Endothelial cell of hepatic sinusoid (primary cell): ENCODE data around the gene METTL1.
"Not testable (repeated sequence)": the region's sequence is repeated elsewhere in the genome, so short reads cannot be mapped to it uniquely, and the experiment has no call there.

Source experiments
- in situ Hi-C: cut with HindIII; loops from 2 replicates; pipeline ENCODE4 v1.10.0; 2017; ENCODE audit warnings: low sequenced_read_pairs

The METTL1 gene

GRCh38 chr12:57726151-57726883 is 45.6 kb downstream of the METTL1 start:
- in situ Hi-C loops = no loop called here

- in situ Hi-C loops = no loop called here
These were observed 46.1 kb downstream of the METTL1 start for GRCh38 chr12:57725851-57726150.

GRCh38 chr12:57724936-57725740 is 46.8 kb downstream of the METTL1 start:
- in situ Hi-C loops = no loop called here

GRCh38 chr12:57724003-57724935 is 47.6 kb downstream of the METTL1 start:
- in situ Hi-C loops = no loop called here

DNA sequence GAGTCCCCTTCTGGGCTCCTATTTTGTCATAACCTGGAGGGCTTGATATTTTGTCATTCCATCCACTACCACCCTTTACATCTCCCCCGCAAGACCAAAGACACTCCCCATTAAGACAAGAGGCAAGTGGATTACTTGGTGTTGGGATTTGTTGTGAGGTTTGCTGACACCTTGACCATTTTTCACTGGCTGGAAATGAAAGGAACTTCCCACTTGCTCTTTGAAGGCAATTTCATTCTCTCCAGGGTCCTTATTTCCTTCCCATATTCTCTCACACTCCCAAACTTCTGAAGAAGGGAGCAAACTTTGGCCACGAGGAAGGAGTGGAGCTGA is 48.3 kb downstream of the METTL1 start:
- in situ Hi-C loops = no loop called here

GRCh38 chr12:57722716-57723629 is 48.9 kb downstream of the METTL1 start:
- in situ Hi-C loops = no loop called here

DNA sequence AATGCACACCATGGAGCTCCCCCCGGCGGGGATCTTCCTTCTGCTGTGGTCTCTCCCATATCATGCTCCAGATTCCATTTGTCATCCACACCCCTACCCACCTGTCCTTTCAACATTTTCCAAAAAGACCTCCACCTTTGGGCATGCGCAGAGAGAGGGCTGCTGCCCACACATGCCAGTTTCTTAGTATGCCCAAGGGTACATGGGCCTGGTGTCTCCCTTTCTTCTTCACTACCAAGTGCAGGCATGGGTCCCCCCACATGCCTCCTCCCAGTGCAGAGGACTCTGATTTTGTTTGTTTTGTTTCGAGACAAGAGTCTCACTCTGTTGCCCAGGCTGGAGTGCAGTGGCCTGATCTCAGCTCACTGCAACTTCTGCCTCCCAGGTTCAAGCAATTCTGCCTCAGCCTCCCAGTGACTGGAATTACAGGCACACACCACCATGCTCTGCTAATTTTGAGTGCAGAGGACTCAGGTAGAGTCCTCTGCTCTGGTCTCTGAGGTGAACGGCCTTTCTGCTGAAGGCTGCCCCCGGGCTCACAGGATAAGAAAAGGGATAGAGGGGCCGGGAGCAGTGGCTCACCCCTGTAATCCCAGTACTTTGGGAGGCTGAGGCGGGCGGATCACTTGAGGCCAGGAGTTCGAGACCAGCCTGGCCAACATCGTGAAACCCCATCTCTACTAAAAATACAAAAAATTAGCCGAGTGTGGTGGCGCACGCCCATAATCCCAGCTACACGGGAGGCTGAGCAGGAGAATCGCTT is 49.9 kb downstream of the METTL1 start:
- in situ Hi-C loops = not testable (repeated sequence)

GRCh38 chr12:57720606-57721595 is 51.0 kb downstream of the METTL1 start:
- in situ Hi-C loops = no loop called here

DNA sequence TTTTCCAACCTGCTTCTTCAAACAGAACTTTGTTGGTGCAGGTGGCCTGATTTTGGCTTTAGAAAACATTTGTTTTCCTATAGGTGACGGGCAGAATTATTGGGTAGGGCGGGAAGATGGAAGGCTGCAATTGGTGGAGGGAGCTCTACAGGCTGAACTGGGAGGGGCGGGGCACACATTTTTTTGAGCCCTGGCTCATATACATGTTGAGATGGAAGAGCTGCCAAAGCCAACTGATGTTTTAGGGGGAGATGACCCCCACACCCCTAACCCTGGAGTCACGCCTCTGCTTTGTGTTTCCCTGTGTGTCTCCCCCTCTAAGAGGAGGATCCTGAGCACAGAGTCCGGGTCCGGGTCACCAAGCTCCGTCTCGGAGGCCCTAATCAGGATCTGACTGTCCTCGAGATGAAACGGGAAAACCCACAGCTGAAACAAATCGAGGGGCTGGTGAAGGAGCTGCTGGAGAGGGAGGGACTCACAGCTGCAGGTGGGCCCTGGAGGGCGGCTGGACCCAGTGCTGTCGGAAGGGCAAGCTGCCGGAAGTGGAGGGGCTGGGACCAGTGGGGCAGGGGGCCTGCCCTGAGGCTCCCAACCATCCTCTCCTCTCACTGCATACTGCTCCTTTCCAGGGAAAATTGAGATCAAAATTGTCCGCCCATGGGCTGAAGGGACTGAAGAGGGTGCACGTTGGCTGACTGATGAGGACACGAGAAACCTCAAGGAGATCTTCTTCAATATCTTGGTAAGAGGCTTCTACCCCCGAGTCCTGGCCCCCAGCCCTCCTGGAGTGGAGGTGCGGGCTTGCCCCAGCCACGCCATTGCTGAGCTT is 51.9 kb downstream of the METTL1 start:
- in situ Hi-C loops = no loop called here

DNA sequence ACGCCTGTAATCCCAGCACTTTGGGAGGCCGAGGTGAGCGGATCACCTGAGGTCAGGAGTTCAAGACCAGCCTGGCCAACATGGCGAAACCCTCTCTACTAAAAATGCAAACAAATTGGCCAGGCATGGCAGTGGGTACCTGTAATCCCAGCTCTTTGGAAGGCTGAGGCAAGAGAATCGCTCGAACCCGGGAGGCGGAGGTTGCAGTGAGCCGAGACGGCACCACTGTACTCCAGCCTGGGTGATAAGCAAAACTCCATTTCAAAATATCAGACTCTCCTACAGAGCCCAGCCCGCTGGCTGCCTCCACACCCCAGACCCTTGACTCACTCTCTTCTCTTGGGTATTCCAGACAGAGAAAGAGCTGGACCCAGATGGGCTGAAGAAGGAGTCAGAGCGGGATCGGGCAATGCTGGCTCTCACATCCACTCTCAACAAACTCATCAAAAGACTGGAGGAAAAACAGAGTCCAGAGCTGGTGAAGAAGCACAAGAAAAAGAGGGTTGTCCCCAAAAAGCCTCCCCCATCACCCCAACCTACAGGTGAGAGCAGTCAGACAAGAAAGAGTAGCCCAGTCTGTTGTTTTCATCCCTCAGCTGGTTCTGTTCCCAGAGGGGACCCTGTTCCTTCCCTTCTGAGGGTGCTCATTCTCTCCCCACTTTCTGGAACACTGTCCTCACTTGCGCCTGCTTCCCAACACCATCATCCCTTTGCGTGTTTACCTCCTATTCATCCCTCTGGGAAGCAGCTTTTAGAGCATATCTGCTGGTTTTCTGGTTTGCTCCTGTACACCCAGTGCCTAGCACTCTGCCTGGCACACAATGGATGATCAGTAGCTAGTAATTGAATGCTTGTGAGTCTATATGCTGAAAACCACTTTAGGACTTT is 53.0 kb downstream of the METTL1 start:
- in situ Hi-C loops = no loop called here
